ENCODE measurements around the gene ZNF239.

- TF ChIP-seq CTCF (conservative IDR thresholded peaks at IDR 0.05; ENCODE audit: low read length) (no peak), EZH2phosphoT487 (IDR thresholded peaks at IDR 0.05; ENCODE audit: borderline replicate concordance) (no peak)
Measured at GRCh38 chr10:43573250-43574000, 991 bp downstream of the ZNF239 start.

All from Loucy (cell line).